ENCODE measurements around the gene TNNI3. TPM values are rescaled to one million over a fixed set of nuclear protein-coding genes. Genes with fewer than 3 reads are reported as not detected.
A peak's percentile ranks its signal among the peaks of the same experiment; 100 is the strongest.

TNNI3 gene
- total and polyA plus RNA-seq, 9 of the 15 experiments (the other 6 are each of a cell fraction or from before 2014, with no cell fraction given), result 4.7 to 158 (median 42.0) TPM

DNA sequence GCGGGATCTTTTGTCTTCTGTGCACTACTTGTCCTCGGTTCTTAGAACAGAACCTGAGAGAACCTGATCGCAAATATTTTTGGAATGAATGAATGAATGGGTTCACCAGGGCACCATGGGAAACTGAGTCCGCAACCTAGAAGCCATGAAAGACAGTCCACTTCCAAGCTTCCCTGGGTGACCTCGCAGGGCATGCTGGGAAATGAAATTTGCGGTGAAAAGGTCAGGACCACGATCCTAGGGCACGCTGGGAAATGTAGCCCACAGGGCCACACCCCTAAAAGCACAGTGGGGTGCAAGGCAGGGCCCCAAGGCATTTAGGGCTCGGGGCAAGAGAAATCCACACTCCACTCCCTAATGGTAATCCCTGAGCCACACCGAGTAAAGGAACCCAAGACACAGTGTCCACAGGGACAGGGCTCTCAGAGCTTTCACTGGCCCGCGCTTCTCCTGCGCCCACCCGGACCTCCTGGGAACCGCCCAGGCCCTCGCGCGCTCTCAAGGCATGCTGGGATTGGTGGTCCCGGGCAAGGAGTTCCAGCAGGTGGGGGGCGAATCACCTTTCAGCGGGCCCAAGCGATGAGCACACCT lies 39.0 kb downstream of the TNNI3 start (continued):
- TF ChIP-seq, protein P1, sequence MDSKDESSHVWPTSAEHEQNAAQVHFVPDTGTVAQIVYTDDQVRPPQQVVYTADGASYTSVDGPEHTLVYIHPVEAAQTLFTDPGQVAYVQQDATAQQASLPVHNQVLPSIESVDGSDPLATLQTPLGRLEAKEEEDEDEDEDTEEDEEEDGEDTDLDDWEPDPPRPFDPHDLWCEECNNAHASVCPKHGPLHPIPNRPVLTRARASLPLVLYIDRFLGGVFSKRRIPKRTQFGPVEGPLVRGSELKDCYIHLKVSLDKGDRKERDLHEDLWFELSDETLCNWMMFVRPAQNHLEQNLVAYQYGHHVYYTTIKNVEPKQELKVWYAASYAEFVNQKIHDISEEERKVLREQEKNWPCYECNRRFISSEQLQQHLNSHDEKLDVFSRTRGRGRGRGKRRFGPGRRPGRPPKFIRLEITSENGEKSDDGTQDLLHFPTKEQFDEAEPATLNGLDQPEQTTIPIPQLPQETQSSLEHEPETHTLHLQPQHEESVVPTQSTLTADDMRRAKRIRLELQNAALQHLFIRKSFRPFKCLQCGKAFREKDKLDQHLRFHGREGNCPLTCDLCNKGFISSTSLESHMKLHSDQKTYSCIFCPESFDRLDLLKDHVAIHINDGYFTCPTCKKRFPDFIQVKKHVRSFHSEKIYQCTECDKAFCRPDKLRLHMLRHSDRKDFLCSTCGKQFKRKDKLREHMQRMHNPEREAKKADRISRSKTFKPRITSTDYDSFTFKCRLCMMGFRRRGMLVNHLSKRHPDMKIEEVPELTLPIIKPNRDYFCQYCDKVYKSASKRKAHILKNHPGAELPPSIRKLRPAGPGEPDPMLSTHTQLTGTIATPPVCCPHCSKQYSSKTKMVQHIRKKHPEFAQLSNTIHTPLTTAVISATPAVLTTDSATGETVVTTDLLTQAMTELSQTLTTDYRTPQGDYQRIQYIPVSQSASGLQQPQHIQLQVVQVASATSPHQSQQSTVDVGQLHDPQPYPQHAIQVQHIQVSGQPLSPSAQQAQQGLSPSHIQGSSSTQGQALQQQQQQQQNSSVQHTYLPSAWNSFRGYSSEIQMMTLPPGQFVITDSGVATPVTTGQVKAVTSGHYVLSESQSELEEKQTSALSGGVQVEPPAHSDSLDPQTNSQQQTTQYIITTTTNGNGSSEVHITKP (IDR thresholded peaks at IDR 0.05; ENCODE audit: partially characterized antibody), result no peak
- no peak for TF ChIP-seq ZNF76 (CRISPR knock-in tag; IDR thresholded peaks at IDR 0.05; ENCODE audit: borderline replicate concordance)
- TF ChIP-seq ASH1L (IDR thresholded peaks at IDR 0.05; ENCODE audit: borderline replicate concordance, low read depth, partially characterized antibody), result no peak
- TF ChIP-seq, protein P2, sequence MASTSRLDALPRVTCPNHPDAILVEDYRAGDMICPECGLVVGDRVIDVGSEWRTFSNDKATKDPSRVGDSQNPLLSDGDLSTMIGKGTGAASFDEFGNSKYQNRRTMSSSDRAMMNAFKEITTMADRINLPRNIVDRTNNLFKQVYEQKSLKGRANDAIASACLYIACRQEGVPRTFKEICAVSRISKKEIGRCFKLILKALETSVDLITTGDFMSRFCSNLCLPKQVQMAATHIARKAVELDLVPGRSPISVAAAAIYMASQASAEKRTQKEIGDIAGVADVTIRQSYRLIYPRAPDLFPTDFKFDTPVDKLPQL (IDR thresholded peaks at IDR 0.05; ENCODE audit: extremely low read depth, insufficient read length), result no peak
- TF ChIP-seq, protein P3, sequence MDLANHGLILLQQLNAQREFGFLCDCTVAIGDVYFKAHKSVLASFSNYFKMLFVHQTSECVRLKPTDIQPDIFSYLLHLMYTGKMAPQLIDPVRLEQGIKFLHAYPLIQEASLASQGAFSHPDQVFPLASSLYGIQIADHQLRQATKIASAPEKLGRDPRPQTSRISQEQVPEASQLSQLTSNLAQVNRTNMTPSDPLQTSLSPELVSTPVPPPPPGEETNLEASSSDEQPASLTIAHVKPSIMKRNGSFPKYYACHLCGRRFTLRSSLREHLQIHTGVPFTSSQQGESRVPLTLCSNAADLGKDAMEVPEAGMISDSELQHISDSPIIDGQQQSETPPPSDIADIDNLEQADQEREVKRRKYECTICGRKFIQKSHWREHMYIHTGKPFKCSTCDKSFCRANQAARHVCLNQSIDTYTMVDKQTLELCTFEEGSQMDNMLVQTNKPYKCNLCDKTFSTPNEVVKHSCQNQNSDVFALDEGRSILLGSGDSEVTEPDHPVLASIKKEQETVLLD (IDR thresholded peaks at IDR 0.05), result 0 out of 2 replicates have a peak, but pooled peaks have one; percentile 20
- no peak for TF ChIP-seq GATAD2A (IDR thresholded peaks at IDR 0.05)
- TF ChIP-seq E4F1 (CRISPR knock-in tag; IDR thresholded peaks at IDR 0.05; ENCODE audit: borderline replicate concordance), result no peak
- no peak for TF ChIP-seq CSDE1 (IDR thresholded peaks at IDR 0.05)
- no peak for TF ChIP-seq ZNF174 (CRISPR knock-in tag; IDR thresholded peaks at IDR 0.05)
- TF ChIP-seq ERF (CRISPR knock-in tag; IDR thresholded peaks at IDR 0.05), result no peak
- peak; percentile 47; the same call in 1 of the 2 replicates for TF ChIP-seq MBD2 (IDR thresholded peaks at IDR 0.05; ENCODE audit: borderline replicate concordance, low read depth)
- TF ChIP-seq ZNF165 (CRISPR knock-in tag; IDR thresholded peaks at IDR 0.05; ENCODE audit: borderline replicate concordance), result no peak
- TF ChIP-seq ETV1 (tag; conservative IDR thresholded peaks at IDR 0.05; ENCODE audit: low read depth), result no peak
- no peak for TF ChIP-seq SNIP1 (IDR thresholded peaks at IDR 0.05; ENCODE audit: low read depth)
- TF ChIP-seq TCF7L2 (IDR thresholded peaks at IDR 0.05; ENCODE audit: low read depth, low read length), result no peak
- TF ChIP-seq MLLT1 (IDR thresholded peaks at IDR 0.05), result no peak
- no peak for TF ChIP-seq ZNF232 (CRISPR knock-in tag; IDR thresholded peaks at IDR 0.05)
- TF ChIP-seq RBM15 (IDR thresholded peaks at IDR 0.05; ENCODE audit: insufficient read depth, low read length), result no peak
- no peak for TF ChIP-seq FOXA3 (CRISPR knock-in tag; conservative IDR thresholded peaks at IDR 0.05 in 1 of 2, IDR thresholded peaks at IDR 0.05 in 1 of 2)
